ENCODE measurements around the gene ITGA6. TPM values are rescaled to one million over a fixed set of nuclear protein-coding genes. Genes with fewer than 3 reads are reported as not detected.
"Not testable (repeated sequence)": the region's sequence is repeated elsewhere in the genome, so short reads cannot be mapped to it uniquely, and the experiment has no call there.

ITGA6 gene
- total RNA-seq, 1 experiment from 2014 or later, result 22.2 TPM

DNA sequence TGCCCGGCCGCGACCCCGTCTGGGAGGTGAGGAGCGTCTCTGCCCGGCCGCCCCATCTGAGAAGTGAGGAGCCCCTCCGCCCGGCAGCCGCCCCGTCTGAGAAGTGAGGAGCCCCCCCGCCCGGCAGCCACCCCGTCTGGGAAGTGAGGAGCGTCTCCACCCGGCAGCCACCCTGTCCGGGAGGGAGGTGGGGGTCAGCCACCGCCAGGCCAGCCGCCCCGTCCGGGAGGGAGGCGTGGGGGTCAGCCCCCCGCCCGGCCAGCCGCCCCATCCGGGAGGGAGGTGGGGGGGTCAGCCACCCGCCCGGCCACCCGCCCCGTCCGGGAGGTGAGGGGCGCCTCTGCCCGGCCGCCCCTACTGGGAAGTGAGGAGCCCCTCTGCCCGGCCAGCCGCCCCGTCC lies 110.5 kb downstream of the ITGA6 start:
- DNase-seq (ENCODE audit: low read depth); in situ Hi-C loops (cut with HindIII; ENCODE audit: low pct_unique_long_range_greater_than_20kb, low sequenced_read_pairs): not testable (repeated sequence)

DNA sequence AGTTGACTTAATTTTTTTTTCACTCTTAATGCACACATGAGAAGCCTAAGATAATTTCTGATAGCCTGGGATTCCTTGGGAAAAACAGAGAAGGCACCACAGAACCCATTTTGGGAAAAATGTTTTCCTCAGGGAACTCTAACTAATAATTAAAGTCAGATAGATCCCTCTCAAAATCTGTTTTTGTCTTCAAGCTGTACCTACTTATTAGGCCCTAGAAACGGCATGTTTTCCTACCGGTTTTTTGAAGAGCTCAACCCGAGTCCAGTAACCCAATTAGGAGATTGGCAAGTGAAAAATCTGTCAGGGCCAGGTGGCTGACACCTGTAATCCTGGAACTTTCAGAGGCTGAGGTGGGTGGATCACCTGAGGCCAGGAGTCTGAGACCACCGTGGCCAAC lies 112.4 kb downstream of the ITGA6 start:
- no peak for DNase-seq (ENCODE audit: low read depth)
- in situ Hi-C loops (cut with HindIII; ENCODE audit: low pct_unique_long_range_greater_than_20kb, low sequenced_read_pairs), result no loop called here

DNA sequence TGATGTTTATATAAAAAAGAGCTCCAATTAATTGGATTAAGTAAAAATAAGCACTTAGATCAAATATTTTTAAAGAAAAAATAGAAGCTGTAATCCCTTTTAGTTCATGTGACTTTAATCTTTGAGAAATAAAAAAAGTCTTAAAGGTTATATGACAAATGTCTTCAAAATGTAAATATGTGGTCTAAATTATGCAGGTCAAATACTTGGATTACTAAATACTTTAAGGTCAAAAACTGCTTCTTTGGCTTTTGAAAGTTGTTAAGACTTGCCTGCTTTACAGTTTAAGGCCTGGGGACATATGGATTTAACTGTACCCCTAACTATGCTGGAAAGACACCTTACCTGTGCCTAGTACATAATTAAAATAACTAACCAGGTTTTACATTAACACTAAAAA lies 113.0 kb downstream of the ITGA6 start:
- in situ Hi-C loops (cut with HindIII; ENCODE audit: low pct_unique_long_range_greater_than_20kb, low sequenced_read_pairs), result no loop called here
- DNase-seq (ENCODE audit: low read depth), result no peak

DNA sequence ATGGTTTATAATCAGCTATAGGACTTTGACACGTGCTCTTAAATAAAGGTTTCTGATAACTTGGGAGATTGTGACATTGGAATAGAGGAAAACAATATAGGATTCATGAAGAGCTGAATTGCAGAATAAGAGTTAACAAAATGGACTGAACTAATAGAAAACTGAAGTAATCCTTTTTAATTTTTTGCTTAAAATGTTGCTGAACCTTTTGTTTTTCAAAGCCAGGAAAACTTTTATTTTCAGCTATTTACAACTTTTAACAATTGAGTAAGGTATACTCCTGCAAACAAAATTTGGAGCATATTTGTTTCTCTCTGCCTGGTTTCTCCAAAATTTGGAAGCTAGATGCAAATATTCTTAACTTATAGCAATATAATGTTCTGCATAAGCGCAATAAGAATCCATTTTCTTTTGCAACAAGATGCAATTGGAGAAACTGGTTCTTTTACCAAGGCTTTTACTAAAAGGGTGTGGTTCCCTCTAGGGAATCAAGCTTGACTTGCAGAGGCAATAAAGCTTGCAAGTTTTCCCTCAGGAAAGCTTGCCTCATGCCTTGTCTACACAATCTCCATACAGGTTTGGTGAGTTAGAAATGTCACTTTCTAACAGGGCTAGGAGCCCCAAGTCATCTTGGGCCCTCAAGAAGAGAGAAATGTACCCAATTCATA lies 118.2 kb downstream of the ITGA6 start:
- DNase-seq (ENCODE audit: low read depth), result no peak
- in situ Hi-C loops (cut with HindIII; ENCODE audit: low pct_unique_long_range_greater_than_20kb, low sequenced_read_pairs), result no loop called here

DNA sequence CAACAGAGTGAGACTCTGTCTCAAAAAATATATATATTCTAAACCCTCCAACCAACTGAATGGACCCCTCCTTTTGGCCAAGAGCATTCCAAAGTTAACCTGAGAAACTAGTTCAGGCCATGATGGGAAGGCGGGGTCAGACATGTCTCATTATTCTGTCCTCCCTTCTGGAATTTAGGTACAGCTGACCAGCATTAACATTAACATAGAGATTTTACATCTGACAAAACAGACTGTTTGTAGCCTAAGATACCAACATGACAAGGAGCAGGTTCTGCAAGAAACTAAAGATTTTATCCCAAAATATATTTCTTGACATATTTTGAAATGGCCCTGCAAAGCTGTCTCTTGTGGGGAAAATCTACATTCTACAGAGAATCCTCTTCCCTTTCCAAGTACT lies 121.7 kb downstream of the ITGA6 start:
- in situ Hi-C loops (cut with HindIII; ENCODE audit: low pct_unique_long_range_greater_than_20kb, low sequenced_read_pairs), result no loop called here

DNA sequence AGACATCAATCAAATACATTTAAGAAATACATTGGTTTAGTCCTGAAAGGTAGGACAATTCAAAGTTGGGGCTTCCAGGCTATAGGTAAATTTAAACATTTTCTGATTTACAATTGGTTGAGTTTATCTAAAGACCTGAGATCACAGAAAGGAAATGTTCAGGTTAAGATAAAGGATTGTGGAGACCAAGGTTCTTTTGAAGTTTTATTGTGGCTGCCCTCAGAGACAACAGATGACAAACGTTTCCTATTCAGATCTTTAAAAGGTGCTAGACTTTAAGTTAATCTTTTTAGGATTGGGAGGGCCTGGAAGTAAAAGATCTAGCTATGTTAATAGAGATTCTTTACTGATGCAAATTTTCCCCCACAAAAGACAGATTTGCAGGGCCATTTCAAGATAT lies 122.4 kb downstream of the ITGA6 start:
- in situ Hi-C loops (cut with HindIII; ENCODE audit: low pct_unique_long_range_greater_than_20kb, low sequenced_read_pairs); DNase-seq (ENCODE audit: low read depth): not testable (repeated sequence)

More for the DNA sequence above, 121.7 kb downstream of the ITGA6 start:
- no peak for DNase-seq (ENCODE audit: low read depth)

DNA sequence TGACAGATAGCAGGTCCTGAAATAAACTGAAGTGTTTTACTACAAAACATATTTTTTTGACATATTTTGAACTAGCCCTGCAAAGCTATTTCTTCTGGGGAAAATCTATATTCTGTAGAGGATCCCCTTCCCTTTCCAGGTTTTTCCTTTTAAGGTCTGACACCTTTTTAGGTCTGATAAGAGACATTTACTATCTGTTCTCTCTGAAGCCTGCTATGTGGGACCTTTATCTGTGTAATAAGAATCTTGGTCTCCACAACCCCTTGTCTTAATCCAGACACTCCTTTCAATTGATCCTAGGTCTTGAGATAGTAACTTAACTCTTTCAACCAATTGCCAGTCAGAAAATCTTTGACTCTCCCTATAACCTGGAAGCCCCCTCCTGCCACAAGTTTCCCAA lies 123.0 kb downstream of the ITGA6 start:
- in situ Hi-C loops (cut with HindIII; ENCODE audit: low pct_unique_long_range_greater_than_20kb, low sequenced_read_pairs), result no loop called here
- DNase-seq (ENCODE audit: low read depth), result no peak

DNA sequence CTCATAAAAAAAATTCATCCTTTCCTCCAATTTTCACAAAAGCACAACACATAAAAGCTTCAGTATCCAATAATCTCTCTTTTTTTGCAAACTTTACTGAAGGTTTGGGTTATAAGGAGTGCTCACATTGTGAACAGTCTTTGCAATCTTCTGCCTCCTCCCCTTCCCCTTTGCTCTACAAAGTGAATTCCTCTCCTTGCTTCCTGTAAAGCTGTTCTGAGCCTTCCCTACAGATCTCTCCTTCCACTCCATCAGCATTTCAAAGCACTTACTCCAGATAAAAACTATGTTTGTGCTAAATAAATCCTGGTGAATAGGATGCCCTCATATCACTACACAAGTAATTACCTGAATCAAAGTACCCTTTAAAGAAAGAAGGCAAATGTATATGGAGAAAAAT lies 123.9 kb downstream of the ITGA6 start:
- no peak for DNase-seq (ENCODE audit: low read depth)
- in situ Hi-C loops (cut with HindIII; ENCODE audit: low pct_unique_long_range_greater_than_20kb, low sequenced_read_pairs), result no loop called here

DNA sequence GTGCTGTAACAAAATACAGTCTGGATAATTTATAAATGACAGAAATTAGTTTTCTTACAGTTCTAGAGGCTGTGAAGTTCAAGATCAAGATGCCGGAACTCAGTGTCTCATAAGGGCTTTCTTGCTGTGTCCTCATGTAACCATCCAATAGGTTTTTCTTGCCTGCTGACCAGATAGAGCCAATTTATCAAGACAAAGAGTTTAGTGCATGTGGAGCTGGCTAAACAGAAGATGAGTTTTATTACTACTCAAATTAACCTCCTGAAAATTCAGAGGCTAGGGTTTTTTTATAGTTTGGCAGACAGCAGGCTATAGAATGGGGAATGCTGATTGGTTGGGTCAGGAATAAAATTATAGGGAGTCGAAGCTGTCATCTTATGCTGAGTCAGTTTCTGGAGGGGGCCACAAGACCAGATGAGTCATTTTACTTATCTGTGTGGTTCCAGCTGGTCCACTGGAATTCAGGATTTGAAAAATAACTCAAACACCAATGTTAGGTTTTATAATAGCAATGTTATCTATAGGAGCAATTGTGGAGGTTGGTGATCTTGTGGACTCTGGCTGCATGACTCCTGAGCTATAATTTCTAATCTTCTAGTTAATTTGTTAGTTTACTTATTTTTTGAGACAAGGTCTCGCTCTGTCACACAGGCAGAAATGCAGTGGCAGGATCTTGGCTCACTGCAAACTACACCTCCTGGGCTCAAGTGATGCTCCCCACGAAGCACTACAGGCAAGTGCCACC lies 125.3 kb downstream of the ITGA6 start:
- in situ Hi-C loops (cut with HindIII; ENCODE audit: low pct_unique_long_range_greater_than_20kb, low sequenced_read_pairs), result no loop called here
- peak; percentile 53 for DNase-seq (ENCODE audit: low read depth)

DNA sequence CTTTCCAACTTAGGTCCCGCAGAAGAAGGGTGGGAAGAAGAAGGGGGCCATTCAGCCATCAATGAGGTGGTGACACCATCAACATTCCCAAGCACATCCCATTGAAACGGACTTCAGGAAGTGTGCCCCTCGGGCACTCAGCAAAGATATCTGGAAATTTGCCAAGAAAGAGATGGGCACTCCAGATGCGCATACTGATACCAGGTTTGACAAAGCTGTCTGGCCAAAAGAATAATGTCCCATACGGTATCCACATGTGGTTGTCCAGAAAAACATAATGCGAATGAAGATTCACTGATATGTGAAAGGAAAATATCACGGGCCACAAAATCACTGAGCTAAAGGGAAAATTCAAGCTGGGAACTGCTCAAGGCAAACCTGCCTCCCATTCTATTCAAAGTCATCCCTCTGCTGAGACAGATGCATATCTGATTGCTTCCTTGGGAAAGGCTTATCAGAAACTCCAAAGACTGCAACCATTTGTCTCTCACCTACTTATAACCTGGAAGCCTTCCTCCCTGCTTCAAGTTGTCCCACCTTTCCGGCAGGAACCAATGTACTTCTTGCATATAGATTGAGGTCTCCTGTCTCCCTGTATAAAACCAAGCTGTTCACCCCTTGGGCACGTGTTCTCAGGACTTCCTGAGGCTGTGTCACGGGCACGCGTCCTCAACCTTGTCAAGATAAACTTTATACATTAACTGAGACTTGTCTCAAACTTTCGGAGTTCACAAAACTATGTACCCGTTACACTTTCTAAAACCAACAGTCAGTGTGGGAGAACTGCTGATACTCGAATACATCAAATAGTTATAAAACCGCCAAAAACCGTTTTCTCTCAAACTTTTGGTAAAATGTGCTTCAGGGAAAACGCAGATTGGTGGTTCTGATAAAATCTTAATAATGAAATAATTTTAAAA lies 127.2 kb downstream of the ITGA6 start:
- no peak for DNase-seq (ENCODE audit: low read depth)
- in situ Hi-C loops (cut with HindIII; ENCODE audit: low pct_unique_long_range_greater_than_20kb, low sequenced_read_pairs), result no loop called here

DNA sequence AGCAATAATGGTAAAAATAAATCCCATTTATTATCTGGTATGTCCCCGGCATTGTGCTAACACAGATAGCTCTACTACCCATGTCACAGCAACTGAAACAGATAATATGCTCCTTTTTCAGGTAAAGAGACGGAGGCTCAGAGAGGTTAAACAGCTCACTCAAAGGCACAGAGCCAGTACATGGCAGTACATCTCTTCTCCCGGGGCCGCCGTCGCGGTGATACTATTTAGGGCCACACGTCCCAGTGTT lies 127.8 kb downstream of the ITGA6 start:
- in situ Hi-C loops (cut with HindIII; ENCODE audit: low pct_unique_long_range_greater_than_20kb, low sequenced_read_pairs), result no loop called here
- DNase-seq (ENCODE audit: low read depth), result no peak

Other genes starting within 250 kb of the ITGA6 start
- 39.2 and 44.6 TPM in 2 replicates for gene PDK1, start 128.5 kb downstream of the ITGA6 start, total RNA-seq (2014; rRNA removed; shearing (Covaris generic); ENCODE audit: low replicate concordance)

Data from Caki2 (cell line).